Rectal smooth muscle tissue (tissue), 1 donor: ENCODE data around the gene GRIA1.

Source experiments
- H3K27ac ChIP-seq: one replicate; pipeline ENCODE4 v1.7.0; 2013; ENCODE audit warnings: low read depth, low read length, inconsistent platforms
- H3K27me3 ChIP-seq: one replicate; pipeline ENCODE4 v1.7.0; 2013; ENCODE audit warnings: low read length; ENCODE audit not compliant: control insufficient read depth, insufficient read depth
- H3K36me3 ChIP-seq: one replicate; pipeline ENCODE4 v1.7.0; 2013; ENCODE audit warnings: low read length; ENCODE audit not compliant: control insufficient read depth, insufficient read depth
- H3K4me1 ChIP-seq: one replicate; pipeline ENCODE4 v1.7.0; 2013; ENCODE audit warnings: low read length; ENCODE audit not compliant: control insufficient read depth, insufficient read depth
- H3K4me3 ChIP-seq: one replicate; pipeline ENCODE4 v1.7.0; 2013; ENCODE audit warnings: low read length
- H3K9ac ChIP-seq: one replicate; pipeline ENCODE4 v1.7.0; 2013; ENCODE audit warnings: low read length

GRIA1 gene

GRCh38 chr5:153562189-153562588 is 71.7 kb downstream of the GRIA1 start:
- Histone ChIP-seq H3K4me3 (no peak overlapping the region), H3K27me3 (no peaks in the 10 kb centered on the region), H3K36me3 (no peaks in the 10 kb centered on the region), H3K9ac (no peak overlapping the region), H3K4me1 (no peaks in the 10 kb centered on the region), H3K27ac (no peak overlapping the region)

- no peaks in the 10 kb centered on the region for H3K4me1 ChIP-seq
- no peak overlapping the region for H3K4me3 ChIP-seq
- no peak overlapping the region for H3K9ac ChIP-seq
- no peaks in the 10 kb centered on the region for H3K36me3 ChIP-seq
- no peak overlapping the region for H3K27ac ChIP-seq
- no peaks in the 10 kb centered on the region for H3K27me3 ChIP-seq
Observed at GRCh38 chr5:153565822-153566221, 75.4 kb downstream of the GRIA1 start.

GRCh38 chr5:153569036-153569435 is 78.6 kb downstream of the GRIA1 start:
- no peak overlapping the region for H3K4me3 ChIP-seq
- H3K4me1 ChIP-seq = no peaks in the 10 kb centered on the region
- H3K36me3 ChIP-seq = no peaks in the 10 kb centered on the region
- no peaks in the 10 kb centered on the region for H3K27me3 ChIP-seq
- no peak overlapping the region for H3K27ac ChIP-seq
- no peak overlapping the region for H3K9ac ChIP-seq

- H3K36me3 ChIP-seq = no peaks in the 10 kb centered on the region
- no peak overlapping the region for H3K4me3 ChIP-seq
- H3K27ac ChIP-seq = no peak overlapping the region
- no peak overlapping the region for H3K9ac ChIP-seq
- H3K4me1 ChIP-seq = no peaks in the 10 kb centered on the region
- H3K27me3 ChIP-seq = no peaks in the 10 kb centered on the region
Observed at GRCh38 chr5:153571162-153571561, 80.7 kb downstream of the GRIA1 start.

GRCh38 chr5:153572411-153573145 is 82.1 kb downstream of the GRIA1 start:
- H3K4me1 ChIP-seq = no peaks in the 10 kb centered on the region
- H3K27me3 ChIP-seq = no peaks in the 10 kb centered on the region
- H3K4me3 ChIP-seq = no peak overlapping the region
- no peak overlapping the region for H3K9ac ChIP-seq
- H3K27ac ChIP-seq = no peak overlapping the region
- H3K36me3 ChIP-seq = no peaks in the 10 kb centered on the region

GRCh38 chr5:153573326-153574033 is 83.0 kb downstream of the GRIA1 start:
- no peaks in the 10 kb centered on the region for H3K4me1 ChIP-seq
- no peak overlapping the region for H3K9ac ChIP-seq
- no peak overlapping the region for H3K4me3 ChIP-seq
- H3K36me3 ChIP-seq = no peaks in the 10 kb centered on the region
- H3K27ac ChIP-seq = no peak overlapping the region
- no peaks in the 10 kb centered on the region for H3K27me3 ChIP-seq

GRCh38 chr5:153584126-153584959 is 93.9 kb downstream of the GRIA1 start:
- Histone ChIP-seq H3K27ac (no peak overlapping the region), H3K36me3 (no peaks in the 10 kb centered on the region)

GRCh38 chr5:153584960-153585359 is 94.5 kb downstream of the GRIA1 start:
- Histone ChIP-seq H3K36me3 (no peaks in the 10 kb centered on the region), H3K27me3 (no peaks in the 10 kb centered on the region), H3K9ac (no peak overlapping the region), H3K4me1 (no peaks in the 10 kb centered on the region), H3K4me3 (no peak overlapping the region), H3K27ac (no peak overlapping the region)

More at GRCh38 chr5:153584126-153584959, 93.9 kb downstream of the GRIA1 start:
- H3K9ac ChIP-seq = no peak overlapping the region
- no peaks in the 10 kb centered on the region for H3K4me1 ChIP-seq
- H3K27me3 ChIP-seq = no peaks in the 10 kb centered on the region
- no peak overlapping the region for H3K4me3 ChIP-seq

- H3K4me3 ChIP-seq = no peak overlapping the region
- H3K4me1 ChIP-seq = no peaks in the 10 kb centered on the region
- H3K36me3 ChIP-seq = no peaks in the 10 kb centered on the region
- H3K27ac ChIP-seq = no peak overlapping the region
- no peak overlapping the region for H3K9ac ChIP-seq
- H3K27me3 ChIP-seq = no peaks in the 10 kb centered on the region
Observed at GRCh38 chr5:153585622-153586277, 95.3 kb downstream of the GRIA1 start.

- no peak overlapping the region for H3K4me3 ChIP-seq
- no peaks in the 10 kb centered on the region for H3K4me1 ChIP-seq
- H3K27ac ChIP-seq = no peak overlapping the region
- no peak overlapping the region for H3K9ac ChIP-seq
- no peaks in the 10 kb centered on the region for H3K27me3 ChIP-seq
- H3K36me3 ChIP-seq = no peaks in the 10 kb centered on the region
Observed at GRCh38 chr5:153592081-153592480, 101.6 kb downstream of the GRIA1 start.

- H3K4me3 ChIP-seq = no peak overlapping the region
- H3K4me1 ChIP-seq = no peaks in the 10 kb centered on the region
- no peaks in the 10 kb centered on the region for H3K27me3 ChIP-seq
- no peaks in the 10 kb centered on the region for H3K36me3 ChIP-seq
- H3K27ac ChIP-seq = no peak overlapping the region
- no peak overlapping the region for H3K9ac ChIP-seq
Observed at GRCh38 chr5:153594785-153595184, 104.3 kb downstream of the GRIA1 start.

- Histone ChIP-seq H3K27me3 (no peaks in the 10 kb centered on the region), H3K4me1 (no peaks in the 10 kb centered on the region), H3K36me3 (no peaks in the 10 kb centered on the region), H3K27ac (no peak overlapping the region), H3K9ac (no peak overlapping the region), H3K4me3 (no peak overlapping the region)
Observed at GRCh38 chr5:153598099-153598498, 107.6 kb downstream of the GRIA1 start.
